ENCODE measurements around the gene BTNL9.
"Not testable (repeated sequence)": the region's sequence is repeated elsewhere in the genome, so short reads cannot be mapped to it uniquely, and the experiment has no call there.

DNA sequence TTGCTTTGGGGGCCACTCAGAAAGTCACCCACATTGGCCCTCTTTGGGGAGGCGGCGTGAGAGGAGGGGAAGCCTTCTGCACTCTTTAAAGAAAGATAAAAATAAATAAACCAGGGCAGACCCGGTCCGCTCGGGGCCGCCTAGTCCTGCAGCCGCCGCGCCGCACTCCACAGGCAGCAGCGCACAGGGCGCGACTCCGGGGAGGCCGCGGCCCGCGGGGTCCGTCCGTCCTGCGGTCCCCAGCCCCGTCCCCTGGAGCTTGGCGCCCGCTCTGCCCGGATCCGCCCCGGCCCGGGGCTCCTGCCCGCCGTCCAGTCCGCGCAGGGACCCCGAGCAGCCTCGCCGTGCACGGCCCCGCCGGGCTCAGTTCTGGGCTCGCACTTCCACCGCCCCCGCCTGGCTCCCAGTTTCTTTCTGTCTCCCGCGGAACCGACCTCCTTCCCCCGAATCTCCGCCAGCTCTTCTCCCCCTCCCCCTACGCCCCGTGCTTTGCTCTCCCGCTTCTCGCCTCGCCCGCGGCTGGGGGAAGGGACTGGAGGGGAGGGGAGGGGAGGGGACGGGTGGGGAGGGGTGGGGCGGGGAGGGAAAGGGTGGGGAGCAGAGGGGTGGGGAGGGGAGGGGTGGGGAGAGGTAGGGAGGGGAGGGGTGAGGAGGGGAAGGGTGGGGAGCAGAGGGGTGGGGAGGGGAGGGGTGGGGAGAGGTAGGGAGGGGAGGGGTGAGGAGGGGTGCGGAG, 57.9 kb downstream of the BTNL9 start:
- TF ChIP-seq, protein P1, sequence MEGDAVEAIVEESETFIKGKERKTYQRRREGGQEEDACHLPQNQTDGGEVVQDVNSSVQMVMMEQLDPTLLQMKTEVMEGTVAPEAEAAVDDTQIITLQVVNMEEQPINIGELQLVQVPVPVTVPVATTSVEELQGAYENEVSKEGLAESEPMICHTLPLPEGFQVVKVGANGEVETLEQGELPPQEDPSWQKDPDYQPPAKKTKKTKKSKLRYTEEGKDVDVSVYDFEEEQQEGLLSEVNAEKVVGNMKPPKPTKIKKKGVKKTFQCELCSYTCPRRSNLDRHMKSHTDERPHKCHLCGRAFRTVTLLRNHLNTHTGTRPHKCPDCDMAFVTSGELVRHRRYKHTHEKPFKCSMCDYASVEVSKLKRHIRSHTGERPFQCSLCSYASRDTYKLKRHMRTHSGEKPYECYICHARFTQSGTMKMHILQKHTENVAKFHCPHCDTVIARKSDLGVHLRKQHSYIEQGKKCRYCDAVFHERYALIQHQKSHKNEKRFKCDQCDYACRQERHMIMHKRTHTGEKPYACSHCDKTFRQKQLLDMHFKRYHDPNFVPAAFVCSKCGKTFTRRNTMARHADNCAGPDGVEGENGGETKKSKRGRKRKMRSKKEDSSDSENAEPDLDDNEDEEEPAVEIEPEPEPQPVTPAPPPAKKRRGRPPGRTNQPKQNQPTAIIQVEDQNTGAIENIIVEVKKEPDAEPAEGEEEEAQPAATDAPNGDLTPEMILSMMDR (IDR thresholded peaks at IDR 0.05; ENCODE audit: low read depth, low read length, poor library complexity, severe bottlenecking): not testable (repeated sequence)
- not testable (repeated sequence) for TF ChIP-seq EZH2phosphoT487 (IDR thresholded peaks at IDR 0.05; ENCODE audit: borderline replicate concordance, low read length)

Measured in DOHH2 (cell line).